ENCODE data around the gene DLG5. TPM values are rescaled to one million over a fixed set of nuclear protein-coding genes. Genes with fewer than 3 reads are reported as not detected.

DLG5 gene
- total and polyA plus RNA-seq, 2 donors (not counting 1 experiment from before 2014, with no cell fraction given): 0.51 to 0.54 TPM

GRCh38 chr10:77756319-77757232 is 170.0 kb downstream of the DLG5 start:
- no peak overlapping the region for H3K4me3 ChIP-seq (ENCODE audit: control extremely low read depth in 1 of 5, extremely low read depth in 1 of 5, insufficient read depth in 1 of 5, low read depth in 2 of 5, low read length in 4 of 5)
- H3K27me3 ChIP-seq (replicated peaks in 1 of 4; ENCODE audit: control extremely low read depth in 1 of 4, control insufficient read depth in 3 of 4, insufficient read depth in 4 of 4, low read length in 3 of 4): no peaks in the 10 kb centered on the region
- POLR2A ChIA-PET: no interaction called here
- H3K27me3 Mint-ChIP-seq: peaks cover 18% of the 10 kb centered on the region
- CTCF ChIA-PET: no interaction called here
- no peaks in the 10 kb centered on the region for H3K9me3 Mint-ChIP-seq (ENCODE audit: insufficient read depth)
- no peak for TF ChIP-seq CTCF (IDR thresholded peaks at IDR 0.05)
- TF ChIP-seq EZH2 (IDR thresholded peaks at IDR 0.05; ENCODE audit: borderline replicate concordance, insufficient read depth, low read depth, low read length, poor library complexity, severe bottlenecking): no peak
- H3K4me3 Mint-ChIP-seq: no peak overlapping the region
- H3K9me3 ChIP-seq (ENCODE audit: control extremely low read depth in 1 of 3, control insufficient read depth in 2 of 3, insufficient read depth in 1 of 3, low read length in 2 of 3): peaks cover 0 to 3% (median 0%) of the 10 kb centered on the region in 3 donors
- ATAC-seq (ENCODE audit: low read depth): no peak
- no peaks in the 10 kb centered on the region for H3K4me1 Mint-ChIP-seq
- H2AFZ ChIP-seq (ENCODE audit: insufficient read depth, low read depth, low read length, poor library complexity, severe bottlenecking): no peak overlapping the region
- H3K36me3 ChIP-seq (replicated peaks in 1 of 2; ENCODE audit: control extremely low read depth in 1 of 2, control insufficient read depth in 1 of 2, extremely low read depth in 1 of 2, insufficient read depth in 2 of 2, low read length in 1 of 2): no peaks in the 10 kb centered on the region
- no peak overlapping the region for H3K4me2 ChIP-seq (replicated peaks; ENCODE audit: low read depth, low read length, poor library complexity, severe bottlenecking)
- no peaks in the 10 kb centered on the region for H3K4me1 ChIP-seq (ENCODE audit: control insufficient read depth in 2 of 2, insufficient read depth in 2 of 2, low read length in 2 of 2)
- no peak overlapping the region for H3K27ac ChIP-seq (ENCODE audit: low read length in 2 of 2)
- no peak overlapping the region for H3K27ac Mint-ChIP-seq
- H4K20me1 ChIP-seq (ENCODE audit: control insufficient read depth, insufficient read depth, low read length, poor library complexity, severe bottlenecking): no peaks in the 10 kb centered on the region
- no peaks in the 10 kb centered on the region for H3K79me2 ChIP-seq (ENCODE audit: control insufficient read depth, insufficient read depth, low read length)
- 64% methylated on average over 4 of the region's 12 CpGs for WGBS (ENCODE audit: insufficient coverage)
- intact Hi-C loops (cut with micrococcal nuclease): loop anchor here (10.0 kb wide), 1 partner anchor 62 kb away; no protein-coding TSS in a partner anchor
- DNase-seq: no peak
- H3K9ac ChIP-seq (ENCODE audit: low read length): no peak overlapping the region

DNA sequence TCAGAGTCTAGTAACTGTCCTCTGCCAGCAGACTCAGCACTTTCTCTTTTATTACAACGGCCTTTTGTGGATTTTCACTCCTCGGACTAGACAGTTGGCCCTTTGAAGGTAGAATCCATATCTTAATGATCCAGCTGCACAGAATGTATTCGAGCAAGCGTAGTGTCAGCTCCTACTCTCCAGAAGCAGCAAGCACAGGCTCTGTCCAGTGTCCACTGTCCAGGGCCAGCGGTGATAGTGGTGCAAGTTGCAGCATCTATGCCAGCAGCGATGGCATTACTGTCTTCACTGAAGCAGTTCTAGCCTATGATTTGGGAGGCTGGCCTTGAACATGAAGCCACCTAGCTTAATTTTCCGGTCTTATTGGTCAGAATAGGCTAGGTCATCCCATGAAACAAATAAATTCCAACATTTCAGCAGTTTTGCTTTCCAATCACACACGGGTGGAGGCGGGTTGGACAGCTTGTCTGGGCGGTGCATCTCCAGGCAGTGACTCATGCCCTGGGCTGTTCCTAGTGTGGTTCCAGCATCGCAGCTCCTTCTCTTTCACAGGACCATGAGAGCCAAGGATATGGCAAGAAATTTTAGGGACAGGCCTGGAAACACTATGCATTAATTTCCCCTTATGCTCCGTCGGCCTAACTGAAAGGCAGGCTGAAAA is 180.4 kb downstream of the DLG5 start:
- ATAC-seq (ENCODE audit: low read depth) (no peak), DNase-seq (no peak)
- Histone ChIP-seq H3K4me2 (replicated peaks; ENCODE audit: low read depth, low read length, poor library complexity, severe bottlenecking) (no peak overlapping the region), H3K36me3 (replicated peaks in 1 of 2; ENCODE audit: control extremely low read depth in 1 of 2, control insufficient read depth in 1 of 2, extremely low read depth in 1 of 2, insufficient read depth in 2 of 2, low read length in 1 of 2) (no peaks in the 10 kb centered on the region), H4K20me1 (ENCODE audit: control insufficient read depth, insufficient read depth, low read length, poor library complexity, severe bottlenecking) (no peaks in the 10 kb centered on the region), H3K27ac (ENCODE audit: low read length in 2 of 2) (no peak overlapping the region), H3K9me3 (ENCODE audit: control extremely low read depth in 1 of 3, control insufficient read depth in 2 of 3, insufficient read depth in 1 of 3, low read length in 2 of 3) (peaks cover 0 to 7% (median 0%) of the 10 kb centered on the region in 3 donors), H2AFZ (ENCODE audit: insufficient read depth, low read depth, low read length, poor library complexity, severe bottlenecking) (no peak overlapping the region), H3K4me3 (ENCODE audit: control extremely low read depth in 1 of 5, extremely low read depth in 1 of 5, insufficient read depth in 1 of 5, low read depth in 2 of 5, low read length in 4 of 5) (no peak overlapping the region), H3K9ac (ENCODE audit: low read length) (no peak overlapping the region), H3K79me2 (ENCODE audit: control insufficient read depth, insufficient read depth, low read length) (no peaks in the 10 kb centered on the region), H3K27me3 (replicated peaks in 1 of 4; ENCODE audit: control extremely low read depth in 1 of 4, control insufficient read depth in 3 of 4, insufficient read depth in 4 of 4, low read length in 3 of 4) (peaks cover 0 to 6% (median under 1%) of the 10 kb centered on the region in 4 experiments), H3K4me1 (ENCODE audit: control insufficient read depth in 2 of 2, insufficient read depth in 2 of 2, low read length in 2 of 2) (no peaks in the 10 kb centered on the region)
- Mint-ChIP-seq H3K4me1 (no peaks in the 10 kb centered on the region), H3K9me3 (ENCODE audit: insufficient read depth) (peaks cover 2% of the 10 kb centered on the region), H3K27me3 (peaks cover 27% of the 10 kb centered on the region), H3K27ac (no peak overlapping the region), H3K4me3 (no peak overlapping the region)
- ChIA-PET CTCF (no interaction called here), POLR2A (no interaction called here)
- TF ChIP-seq EZH2 (IDR thresholded peaks at IDR 0.05; ENCODE audit: borderline replicate concordance, insufficient read depth, low read depth, low read length, poor library complexity, severe bottlenecking) (no peak), CTCF (IDR thresholded peaks at IDR 0.05) (no peak)
- intact Hi-C loops (cut with micrococcal nuclease): no loop called here
- WGBS (ENCODE audit: insufficient coverage): 91% methylated on average over 10 of the region's 13 CpGs
